ENCODE results near the gene FAM98B. TPM values are rescaled to one million over a fixed set of nuclear protein-coding genes. Genes with fewer than 3 reads are reported as not detected.

Gene FAM98B
- polyA plus RNA-seq, 1 of the 3 experiments (the other 2 are of a cell fraction) = 5.7 TPM

GRCh38 chr15:38487378-38487777 is 33.5 kb downstream of the FAM98B start:
- POLR2A ChIA-PET = no interaction called here

More at GRCh38 chr15:38487378-38487777, 33.5 kb downstream of the FAM98B start:
- no peak for TF ChIP-seq ELF1 (IDR thresholded peaks at IDR 0.05)
- TF ChIP-seq FOXM1 (IDR thresholded peaks at IDR 0.05; ENCODE audit: low read depth) = no peak
- TF ChIP-seq MXI1 (IDR thresholded peaks at IDR 0.05; ENCODE audit: low read depth, low read length) = no peak
- TF ChIP-seq IRF3 (IDR thresholded peaks at IDR 0.05; ENCODE audit: low read depth, low read length) = no peak
- no peak for TF ChIP-seq RXRA (IDR thresholded peaks at IDR 0.05; ENCODE audit: borderline replicate concordance, low read depth)
- no peak for TF ChIP-seq NRF1 (IDR thresholded peaks at IDR 0.05; ENCODE audit: low read depth, low read length)
- TF ChIP-seq GABPA (IDR thresholded peaks at IDR 0.05; ENCODE audit: low read depth) = no peak
- TF ChIP-seq USF1 (IDR thresholded peaks at IDR 0.05; ENCODE audit: borderline replicate concordance, low read depth) = no peak
- TF ChIP-seq RCOR1 (IDR thresholded peaks at IDR 0.05; ENCODE audit: low read length) = no peak
- no peak for TF ChIP-seq CTCF (IDR thresholded peaks at IDR 0.05)
- TF ChIP-seq YY1 (IDR thresholded peaks at IDR 0.05; ENCODE audit: low read depth) = no peak
- TF ChIP-seq TAF1 (IDR thresholded peaks at IDR 0.05; ENCODE audit: borderline replicate concordance, low read depth, low read length) = no peak
- TF ChIP-seq GATA2 (CRISPR knock-in tag; IDR thresholded peaks at IDR 0.05) = no peak
- TF ChIP-seq POLR2AphosphoS5 (IDR thresholded peaks at IDR 0.05; ENCODE audit: low read depth, low read length) = no peak
- TF ChIP-seq FOSL2 (IDR thresholded peaks at IDR 0.05; ENCODE audit: borderline replicate concordance, low read depth) = no peak
- TF ChIP-seq CHD2 (IDR thresholded peaks at IDR 0.05; ENCODE audit: low read length, partially characterized antibody) = no peak
- TF ChIP-seq EP300 (IDR thresholded peaks at IDR 0.05; ENCODE audit: borderline replicate concordance in 1 of 2, low read depth in 1 of 2, low read length in 1 of 2) = no peak
- no peak for TF ChIP-seq TCF12 (IDR thresholded peaks at IDR 0.05)
- Histone ChIP-seq H3F3A (replicated peaks; ENCODE audit: insufficient read depth) (peaks cover 24% of the 10 kb centered on the region), H3K9me3 (no peaks in the 10 kb centered on the region), H3K27ac (ENCODE audit: low read depth in 2 of 2, low read length in 1 of 2) (no peak overlapping the region), H3K4me3 (ENCODE audit: low read depth in 2 of 2, low read length in 1 of 2) (no peak overlapping the region), H3K36me3 (replicated peaks in 1 of 2; ENCODE audit: control insufficient read depth in 1 of 2, insufficient read depth in 2 of 2, low read length in 1 of 2) (peaks cover 37 to 39% of the 10 kb centered on the region in 2 experiments), H4K20me1 (ENCODE audit: insufficient read depth) (no peaks in the 10 kb centered on the region), H3K4me2 (no peak overlapping the region), H2AFZ (ENCODE audit: low read depth) (no peak overlapping the region), H3K9ac (no peak overlapping the region), H3K27me3 (ENCODE audit: insufficient read depth) (no peaks in the 10 kb centered on the region), H3K9me2 (no peaks in the 10 kb centered on the region), H3K79me2 (ENCODE audit: insufficient read depth) (no peaks in the 10 kb centered on the region), H3K4me1 (ENCODE audit: control insufficient read depth in 1 of 2, insufficient read depth in 2 of 2, low read depth in 1 of 2, low read length in 1 of 2) (peaks cover 0 to 16% of the 10 kb centered on the region in 2 experiments; a peak in 2 of 4 replicates)
- no peak for DNase-seq
- CTCF ChIA-PET = no interaction called here
- WGBS (ENCODE audit: low lambda C conversion rate) = 96% methylated on average over 1 of the region's 1 CpG

All from SK-N-SH (cell line).